HG03135 (cell line): ENCODE data around the gene KCNJ10.
A peak's percentile ranks its signal among the peaks of the same experiment; 100 is the strongest.

Experiments
- ATAC-seq: cut with Tn5 transposase; IDR thresholded peaks from one replicate; pipeline ENCODE4 v1.9.1; 2021; ENCODE audit warnings: mild to moderate bottlenecking, moderate library complexity; ENCODE audit not compliant: unreplicated experiment

The KCNJ10 gene

DNA sequence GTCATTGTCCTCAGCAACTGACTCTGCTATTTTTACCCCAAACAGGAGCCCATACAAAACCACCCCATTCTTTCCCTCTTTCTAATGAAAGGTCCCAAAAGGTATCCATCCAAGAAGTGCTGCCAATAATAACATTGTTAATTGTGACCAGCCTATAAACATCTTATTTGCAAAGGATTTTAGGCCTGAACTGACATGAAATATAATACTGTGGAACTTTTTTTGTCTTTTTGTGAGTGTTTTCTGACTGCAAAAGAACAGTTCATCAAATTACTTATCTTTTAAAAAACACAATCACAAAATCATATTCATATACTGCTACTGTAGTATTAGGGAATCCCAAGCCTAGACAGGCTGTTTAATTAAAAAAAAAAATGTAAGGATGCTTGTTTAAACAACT lies 41.5 kb downstream of the KCNJ10 start:
- ATAC-seq, result no peak

DNA sequence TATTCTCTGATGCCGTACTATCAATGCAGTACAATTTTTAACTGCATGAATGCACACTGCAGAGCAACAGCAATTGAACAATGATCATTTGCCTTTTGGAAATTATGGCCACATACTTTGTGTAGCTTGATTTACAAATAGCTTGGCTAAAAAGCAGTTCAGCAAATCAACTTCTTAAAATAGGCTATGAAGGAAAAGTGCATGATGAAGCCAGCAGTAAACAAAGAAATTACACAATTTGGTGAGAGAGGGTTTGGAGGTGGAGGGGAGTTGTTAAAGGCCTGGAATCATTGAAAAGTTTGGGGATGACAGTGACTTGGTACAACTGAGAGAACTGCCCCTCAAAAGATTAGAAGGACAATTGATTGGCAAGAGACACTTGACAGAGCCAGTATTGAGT lies 44.6 kb downstream of the KCNJ10 start:
- ATAC-seq, result no peak

GRCh38 chr1:160024195-160024905 lies 45.6 kb downstream of the KCNJ10 start:
- no peak for ATAC-seq

- no peak for ATAC-seq
Measured at GRCh38 chr1:160022330-160023310, 47.3 kb downstream of the KCNJ10 start.

DNA sequence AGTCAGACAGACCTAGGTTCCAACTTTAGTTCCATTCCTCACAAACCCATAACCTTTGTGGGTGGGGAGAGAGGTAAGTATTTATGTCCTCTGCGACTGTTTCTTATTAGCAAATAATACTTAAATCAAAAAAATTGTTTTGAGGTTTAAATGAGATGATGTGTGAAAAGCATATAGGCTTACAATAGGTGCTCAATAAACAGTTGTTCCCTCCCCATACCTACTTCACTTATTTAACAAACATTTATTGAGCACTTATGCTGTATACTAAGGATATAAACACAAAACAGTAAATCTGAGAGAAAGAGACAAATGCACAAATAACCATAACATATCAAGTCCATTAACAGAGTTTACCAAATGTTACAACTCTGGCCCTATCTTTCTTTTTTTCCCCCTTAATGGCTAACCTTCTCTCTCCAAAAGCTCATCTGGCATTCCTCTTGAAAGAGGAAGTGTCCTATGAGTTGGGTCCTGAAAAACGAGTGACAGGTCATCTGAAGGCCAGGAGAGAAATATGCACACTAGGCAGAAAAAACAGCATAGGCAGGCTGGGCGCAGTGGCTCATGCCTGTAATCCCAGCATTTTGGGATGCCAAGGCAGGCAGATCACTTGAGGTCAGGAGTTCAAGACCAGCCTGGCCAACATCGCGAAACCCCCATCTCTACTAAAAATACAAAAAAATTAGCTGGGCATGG lies 48.4 kb downstream of the KCNJ10 start:
- ATAC-seq, result no peak

GRCh38 chr1:160020196-160020595 lies 49.8 kb downstream of the KCNJ10 start:
- ATAC-seq, result no peak

GRCh38 chr1:160018900-160019299 lies 51.1 kb downstream of the KCNJ10 start:
- ATAC-seq, result no peak

DNA sequence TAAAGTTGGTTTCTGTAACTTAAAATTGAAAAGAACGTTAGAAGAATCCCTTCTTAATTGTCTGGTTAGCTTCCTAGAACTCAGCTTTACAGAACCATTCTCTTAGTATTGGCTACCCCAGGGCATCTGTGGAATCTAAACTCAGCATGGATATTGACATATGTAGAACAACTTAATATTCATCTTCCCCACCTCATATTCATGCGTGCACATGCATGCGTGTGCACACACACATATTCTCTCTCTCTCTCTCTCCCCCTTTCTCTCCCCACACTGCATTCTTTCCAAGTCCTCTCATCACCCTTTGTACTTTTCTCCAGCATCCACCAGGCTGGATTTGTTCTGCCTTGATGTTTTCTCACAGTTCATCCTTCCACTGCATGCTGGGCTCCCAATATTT lies 51.6 kb downstream of the KCNJ10 start:
- no peak for ATAC-seq

- ATAC-seq, result no peak
Measured at GRCh38 chr1:160017592-160017991, 52.4 kb downstream of the KCNJ10 start.

- no peak for ATAC-seq
Measured at GRCh38 chr1:160011781-160012180, 58.2 kb downstream of the KCNJ10 start.

DNA sequence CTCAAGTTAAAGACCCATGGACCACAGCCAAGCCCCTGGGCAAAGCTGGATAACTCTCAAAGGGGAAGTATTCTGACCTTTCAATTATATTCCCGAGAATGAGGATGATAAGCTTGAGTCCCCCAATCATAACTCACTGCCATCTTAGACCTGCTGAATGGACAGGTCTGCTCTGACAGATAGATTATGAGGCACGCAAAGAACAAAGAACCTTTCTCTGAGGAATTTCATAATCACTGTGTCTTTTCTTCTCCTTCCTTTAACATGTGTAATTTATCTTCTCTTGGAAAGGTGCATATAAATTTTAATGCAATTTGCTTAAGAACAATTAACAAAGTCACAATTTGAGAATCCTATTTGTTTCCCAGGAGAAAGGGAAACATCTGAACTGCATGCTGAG lies 60.2 kb downstream of the KCNJ10 start:
- no peak for ATAC-seq

DNA sequence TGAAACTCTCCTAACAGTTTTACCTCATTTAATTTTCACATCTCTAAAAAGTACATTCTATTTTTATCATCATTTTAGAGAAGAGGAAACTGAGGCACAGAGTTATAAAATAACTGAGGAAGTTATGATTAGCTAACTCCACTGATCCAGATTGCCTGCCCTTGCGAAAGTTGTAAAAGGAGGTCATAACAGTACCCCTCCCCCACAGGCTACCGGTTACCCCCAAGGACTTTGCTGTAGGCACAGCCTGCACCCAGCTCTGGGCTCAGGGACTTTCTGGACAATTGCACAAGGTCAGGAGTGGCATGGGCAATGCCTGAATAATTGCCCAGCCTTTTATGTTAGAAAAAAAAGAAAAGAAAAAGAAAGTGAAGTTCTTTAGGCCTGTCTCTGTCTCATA lies 60.9 kb downstream of the KCNJ10 start:
- ATAC-seq, result no peak

GRCh38 chr1:160007577-160008200 lies 62.3 kb downstream of the KCNJ10 start:
- no peak for ATAC-seq

- peak; percentile 83 for ATAC-seq
Measured at GRCh38 chr1:160006312-160006940, 63.5 kb downstream of the KCNJ10 start.

GRCh38 chr1:160005070-160005469 lies 64.9 kb downstream of the KCNJ10 start:
- ATAC-seq, result no peak

DNA sequence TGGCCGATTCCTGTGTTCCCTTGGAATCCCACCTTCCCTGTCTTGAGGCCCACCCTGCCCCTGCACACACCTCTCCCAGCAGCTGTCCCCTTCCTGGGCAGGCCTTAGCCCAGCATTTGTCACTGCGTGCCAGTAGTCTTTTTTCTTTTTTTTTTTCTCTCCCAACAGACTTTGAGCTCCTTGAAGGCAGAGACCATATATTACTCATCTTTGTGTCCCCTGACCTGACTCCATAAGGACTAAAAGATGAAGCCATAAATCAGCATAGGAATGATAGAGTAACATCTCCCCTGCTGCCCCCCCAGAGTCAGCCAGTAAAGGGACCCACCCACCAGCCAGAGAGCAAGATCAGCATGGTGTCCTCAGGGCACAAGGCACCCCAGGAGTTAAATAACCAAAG lies 65.5 kb downstream of the KCNJ10 start:
- no peak for ATAC-seq

DNA sequence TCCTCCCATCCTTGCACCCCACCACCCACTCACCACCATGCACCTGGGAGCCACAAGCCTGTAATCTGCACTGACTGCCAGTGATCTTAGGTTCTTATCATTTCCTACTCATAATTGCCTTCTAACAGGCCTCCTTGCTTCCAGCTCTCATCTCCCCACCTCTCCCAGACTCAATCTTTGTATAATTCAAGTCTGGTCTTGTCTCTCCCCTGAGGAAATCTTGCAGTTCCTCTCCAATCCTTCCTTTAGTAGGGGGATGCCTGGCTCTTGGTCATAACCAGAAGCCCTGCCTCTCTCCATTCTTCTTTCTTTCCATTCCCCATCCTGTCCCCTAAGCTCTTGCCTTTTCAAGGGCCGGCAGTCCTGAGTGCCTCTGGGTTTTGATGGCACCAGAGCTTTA lies 66.0 kb downstream of the KCNJ10 start:
- ATAC-seq, result no peak

GRCh38 chr1:160001440-160001839 lies 68.5 kb downstream of the KCNJ10 start:
- no peak for ATAC-seq

GRCh38 chr1:159999204-159999603 lies 70.8 kb downstream of the KCNJ10 start:
- no peak for ATAC-seq

- no peak for ATAC-seq
Measured at GRCh38 chr1:159996653-159997052, 73.3 kb downstream of the KCNJ10 start.

DNA sequence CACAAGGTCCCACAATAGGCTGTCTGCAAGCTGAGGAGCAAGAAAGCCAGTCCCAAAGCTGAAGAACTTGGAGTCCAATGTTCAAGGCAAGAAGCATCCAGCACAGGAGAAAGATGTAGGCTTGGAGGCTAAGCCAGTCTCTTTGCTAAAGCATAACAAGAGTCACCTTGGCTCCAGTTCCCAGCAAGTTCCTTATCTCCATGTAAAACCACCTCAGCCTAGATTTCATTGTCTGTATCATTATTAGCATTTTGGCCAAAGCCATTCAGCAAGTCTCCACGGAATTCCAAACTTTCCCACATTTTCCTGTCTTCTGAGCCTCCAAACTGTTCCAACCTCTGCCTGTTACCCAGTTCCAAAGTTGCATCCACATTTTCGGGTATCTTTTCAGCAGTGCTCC lies 75.1 kb downstream of the KCNJ10 start:
- no peak for ATAC-seq
